ENCODE data around the gene FMN1. TPM values are rescaled to one million over a fixed set of nuclear protein-coding genes. Genes with fewer than 3 reads are reported as not detected.
A peak's percentile ranks its signal among the peaks of the same experiment; 100 is the strongest.

The FMN1 gene
- total and polyA plus RNA-seq, 3 donors from 2014 or later: 17.7 to 53.7 (median 47.4) TPM

GRCh38 chr15:32722136-32722535, 472.4 kb downstream of the FMN1 start:
- no peaks in the 10 kb centered on the region for H3K9me3 ChIP-seq
- intact Hi-C loops (cut with DNase I; ENCODE audit: low total_unique reads): no loop called here
- no peaks in the 10 kb centered on the region for H3K27me3 ChIP-seq
- peaks cover 10% of the 10 kb centered on the region for H3K4me1 ChIP-seq
- no peak for DNase-seq
- H3K27ac ChIP-seq: no peak overlapping the region
- H3K36me3 ChIP-seq (ENCODE audit: low read depth, missing control alignments): no peaks in the 10 kb centered on the region
- H3K4me3 ChIP-seq: no peak overlapping the region
- TF ChIP-seq POLR2A (IDR thresholded peaks at IDR 0.05) (no peak), CTCF (IDR thresholded peaks at IDR 0.05) (no peak)

GRCh38 chr15:32721596-32721995, 472.9 kb downstream of the FMN1 start:
- H3K4me1 ChIP-seq: peaks cover 10% of the 10 kb centered on the region
- H3K4me3 ChIP-seq: no peak overlapping the region
- TF ChIP-seq CTCF (IDR thresholded peaks at IDR 0.05): no peak
- TF ChIP-seq POLR2A (IDR thresholded peaks at IDR 0.05): no peak
- H3K36me3 ChIP-seq (ENCODE audit: low read depth, missing control alignments): no peaks in the 10 kb centered on the region
- DNase-seq: no peak
- H3K9me3 ChIP-seq: no peaks in the 10 kb centered on the region
- intact Hi-C loops (cut with DNase I; ENCODE audit: low total_unique reads): no loop called here
- no peaks in the 10 kb centered on the region for H3K27me3 ChIP-seq
- WGBS, 2 donors: 78 to 89% methylated on average over 6 of the region's 6 CpGs
- no peak overlapping the region for H3K27ac ChIP-seq

- TF ChIP-seq CTCF (IDR thresholded peaks at IDR 0.05) (no peak), POLR2A (IDR thresholded peaks at IDR 0.05) (no peak)
- H3K27me3 ChIP-seq: no peaks in the 10 kb centered on the region
- intact Hi-C loops (cut with DNase I; ENCODE audit: low total_unique reads): no loop called here
- no peaks in the 10 kb centered on the region for H3K36me3 ChIP-seq (ENCODE audit: low read depth, missing control alignments)
- no peaks in the 10 kb centered on the region for H3K9me3 ChIP-seq
- H3K4me1 ChIP-seq: peaks cover 10% of the 10 kb centered on the region
- H3K27ac ChIP-seq: no peak overlapping the region
- no peak for DNase-seq
- WGBS, 2 donors: 4 to 8% methylated on average over 30 to 70 of the region's 70 CpGs
- H3K4me3 ChIP-seq: peak overlapping the region; percentile 36 to 54
Measured at GRCh38 chr15:32718821-32719716, 475.4 kb downstream of the FMN1 start.

- peak overlapping the region; percentile 36 to 54 for H3K4me3 ChIP-seq
- WGBS, 2 donors: 1 to 3% methylated on average over 6 to 60 of the region's 60 CpGs
- intact Hi-C loops (cut with DNase I; ENCODE audit: low total_unique reads): no loop called here
- H3K36me3 ChIP-seq (ENCODE audit: low read depth, missing control alignments): no peaks in the 10 kb centered on the region
- H3K27me3 ChIP-seq: no peaks in the 10 kb centered on the region
- no peak for TF ChIP-seq POLR2A (IDR thresholded peaks at IDR 0.05)
- TF ChIP-seq CTCF (IDR thresholded peaks at IDR 0.05): no peak
- no peaks in the 10 kb centered on the region for H3K9me3 ChIP-seq
- DNase-seq: no peak
- peaks cover 10% of the 10 kb centered on the region for H3K4me1 ChIP-seq
- no peak overlapping the region for H3K27ac ChIP-seq
Measured at GRCh38 chr15:32718227-32718820, 476.2 kb downstream of the FMN1 start.

Data from testis (tissue), 3 donors.